ENCODE measurements around the gene PIK3CA.

GRCh38 chr3:179148616-179149405 is 654 bp downstream of the PIK3CA start:
- TF ChIP-seq CTCF (IDR thresholded peaks at IDR 0.05; ENCODE audit: borderline replicate concordance, extremely low read depth, low read length, poor library complexity, severe bottlenecking) (no peak), EZH2 (IDR thresholded peaks at IDR 0.05; ENCODE audit: borderline replicate concordance, low read depth, low read length, severe bottlenecking) (no peak)

Data from DND-41 (cell line).